ENCODE data around the gene MTERF4. TPM values are rescaled to one million over a fixed set of nuclear protein-coding genes. Genes with fewer than 3 reads are reported as not detected.
"Not testable (repeated sequence)": the region's sequence is repeated elsewhere in the genome, so short reads cannot be mapped to it uniquely, and the experiment has no call there.

Gene MTERF4
- total and polyA plus RNA-seq, 2 of the 13 experiments (the other 11 are each of a cell fraction or from before 2014, with no cell fraction given), result 50.5 to 59.8 TPM

DNA sequence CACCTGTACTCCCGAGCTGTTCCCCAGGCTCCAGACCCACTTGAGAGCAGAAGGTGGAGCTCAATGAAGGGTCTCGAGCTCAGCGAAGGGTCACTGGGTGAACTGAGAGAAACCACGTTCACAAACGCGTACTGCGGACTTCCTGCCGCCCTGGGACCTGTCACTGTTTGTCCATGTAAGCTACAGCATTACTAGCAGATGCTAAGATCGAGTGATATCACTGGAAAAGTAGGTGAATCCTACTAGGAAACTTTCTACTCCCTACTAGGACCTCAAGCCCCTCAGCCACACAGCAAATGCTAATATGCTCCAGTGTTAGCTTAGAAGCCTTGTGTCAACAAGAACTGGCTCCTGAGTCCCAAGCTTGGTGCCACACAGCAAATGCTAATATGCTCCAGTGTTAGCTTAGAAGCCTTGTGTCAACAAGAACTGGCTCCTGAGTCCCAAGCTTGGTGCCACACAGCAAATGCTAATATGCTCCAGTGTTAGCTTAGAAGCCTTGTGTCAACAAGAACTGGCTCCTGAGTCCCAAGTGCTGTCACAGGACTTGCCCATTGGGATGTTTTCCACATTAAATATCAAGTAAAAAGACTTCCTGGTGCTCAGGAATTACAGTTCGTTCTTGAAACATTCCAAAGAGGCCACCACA lies 8.8 kb downstream of the MTERF4 start (continued):
- TF ChIP-seq ZNF749 (CRISPR knock-in tag; IDR thresholded peaks at IDR 0.05; ENCODE audit: borderline replicate concordance), result peak; percentile 75; the same call in 1 of the 2 replicates
- TF ChIP-seq, protein P1, sequence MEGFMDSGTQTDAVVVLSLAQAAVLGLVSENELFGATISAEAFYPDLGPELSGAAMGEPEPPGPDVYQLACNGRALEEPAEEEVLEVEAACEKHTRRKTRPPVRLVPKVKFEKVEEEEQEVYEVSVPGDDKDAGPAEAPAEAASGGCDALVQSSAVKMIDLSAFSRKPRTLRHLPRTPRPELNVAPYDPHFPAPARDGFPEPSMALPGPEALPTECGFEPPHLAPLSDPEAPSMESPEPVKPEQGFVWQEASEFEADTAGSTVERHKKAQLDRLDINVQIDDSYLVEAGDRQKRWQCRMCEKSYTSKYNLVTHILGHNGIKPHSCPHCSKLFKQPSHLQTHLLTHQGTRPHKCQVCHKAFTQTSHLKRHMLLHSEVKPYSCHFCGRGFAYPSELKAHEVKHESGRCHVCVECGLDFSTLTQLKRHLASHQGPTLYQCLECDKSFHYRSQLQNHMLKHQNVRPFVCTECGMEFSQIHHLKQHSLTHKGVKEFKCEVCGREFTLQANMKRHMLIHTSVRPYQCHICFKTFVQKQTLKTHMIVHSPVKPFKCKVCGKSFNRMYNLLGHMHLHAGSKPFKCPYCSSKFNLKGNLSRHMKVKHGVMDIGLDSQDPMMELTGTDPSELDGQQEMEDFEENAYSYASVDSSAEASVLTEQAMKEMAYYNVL (CRISPR knock-in tag; IDR thresholded peaks at IDR 0.05; ENCODE audit: borderline replicate concordance), result peak; percentile 82; the same call in 1 of the 2 replicates
- peak; percentile 78; the same call in 1 of the 2 replicates for TF ChIP-seq ZNF124 (CRISPR knock-in tag; IDR thresholded peaks at IDR 0.05)
- TF ChIP-seq TARDBP (CRISPR knock-in tag; IDR thresholded peaks at IDR 0.05), result peak; percentile 93
- TF ChIP-seq ZNF501 (CRISPR knock-in tag; IDR thresholded peaks at IDR 0.05), result peak; percentile 80
- TF ChIP-seq ARHGAP35 (CRISPR knock-in tag; IDR thresholded peaks at IDR 0.05; ENCODE audit: borderline replicate concordance), result peak; percentile 77; the same call in 1 of the 2 replicates
- TF ChIP-seq ZNF781 (CRISPR knock-in tag; IDR thresholded peaks at IDR 0.05; ENCODE audit: borderline replicate concordance, not compliant biosample characterization), result peak; percentile 11
- peak; percentile 80 for TF ChIP-seq ZNF7 (CRISPR knock-in tag; IDR thresholded peaks at IDR 0.05)
- TF ChIP-seq BORCS8-MEF2B (CRISPR knock-in tag; IDR thresholded peaks at IDR 0.05), result peak; percentile 84
- TF ChIP-seq, protein P2, sequence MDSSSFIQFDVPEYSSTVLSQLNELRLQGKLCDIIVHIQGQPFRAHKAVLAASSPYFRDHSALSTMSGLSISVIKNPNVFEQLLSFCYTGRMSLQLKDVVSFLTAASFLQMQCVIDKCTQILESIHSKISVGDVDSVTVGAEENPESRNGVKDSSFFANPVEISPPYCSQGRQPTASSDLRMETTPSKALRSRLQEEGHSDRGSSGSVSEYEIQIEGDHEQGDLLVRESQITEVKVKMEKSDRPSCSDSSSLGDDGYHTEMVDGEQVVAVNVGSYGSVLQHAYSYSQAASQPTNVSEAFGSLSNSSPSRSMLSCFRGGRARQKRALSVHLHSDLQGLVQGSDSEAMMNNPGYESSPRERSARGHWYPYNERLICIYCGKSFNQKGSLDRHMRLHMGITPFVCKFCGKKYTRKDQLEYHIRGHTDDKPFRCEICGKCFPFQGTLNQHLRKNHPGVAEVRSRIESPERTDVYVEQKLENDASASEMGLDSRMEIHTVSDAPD (CRISPR knock-in tag; IDR thresholded peaks at IDR 0.05), result peak; percentile 97
- peak; percentile 78; the same call in 1 of the 2 replicates for TF ChIP-seq MXD4 (CRISPR knock-in tag; IDR thresholded peaks at IDR 0.05)
- TF ChIP-seq BCL6 (CRISPR knock-in tag; IDR thresholded peaks at IDR 0.05), result peak; percentile 88
- peak; percentile 95 for TF ChIP-seq PHF21A (CRISPR knock-in tag; IDR thresholded peaks at IDR 0.05)
- TF ChIP-seq SOX5 (CRISPR knock-in tag; IDR thresholded peaks at IDR 0.05; ENCODE audit: borderline replicate concordance), result peak; percentile 72
- TF ChIP-seq, protein P3, sequence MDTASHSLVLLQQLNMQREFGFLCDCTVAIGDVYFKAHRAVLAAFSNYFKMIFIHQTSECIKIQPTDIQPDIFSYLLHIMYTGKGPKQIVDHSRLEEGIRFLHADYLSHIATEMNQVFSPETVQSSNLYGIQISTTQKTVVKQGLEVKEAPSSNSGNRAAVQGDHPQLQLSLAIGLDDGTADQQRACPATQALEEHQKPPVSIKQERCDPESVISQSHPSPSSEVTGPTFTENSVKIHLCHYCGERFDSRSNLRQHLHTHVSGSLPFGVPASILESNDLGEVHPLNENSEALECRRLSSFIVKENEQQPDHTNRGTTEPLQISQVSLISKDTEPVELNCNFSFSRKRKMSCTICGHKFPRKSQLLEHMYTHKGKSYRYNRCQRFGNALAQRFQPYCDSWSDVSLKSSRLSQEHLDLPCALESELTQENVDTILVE (CRISPR knock-in tag; IDR thresholded peaks at IDR 0.05), result peak; percentile 78
- TF ChIP-seq KLF16 (CRISPR knock-in tag; IDR thresholded peaks at IDR 0.05), result peak in 1 of 2 experiments; percentile 62; a peak in 1 of 4 replicates
- TF ChIP-seq HHEX (CRISPR knock-in tag; IDR thresholded peaks at IDR 0.05), result peak; percentile 98
- 0 out of 2 replicates have a peak, but pooled peaks have one; percentile 58 for TF ChIP-seq HIVEP1 (CRISPR knock-in tag; IDR thresholded peaks at IDR 0.05)
- TF ChIP-seq TCF12 (IDR thresholded peaks at IDR 0.05), result not testable (repeated sequence)
- TF ChIP-seq TCF12 (CRISPR knock-in tag; IDR thresholded peaks at IDR 0.05), result 0 out of 2 replicates have a peak, but pooled peaks have one; percentile 53
- peak; percentile 91 for TF ChIP-seq MIER3 (CRISPR knock-in tag; IDR thresholded peaks at IDR 0.05; ENCODE audit: borderline replicate concordance)
